Mammary microvascular endothelial cell (primary cell): ENCODE data around the gene MCFD2. TPM values are rescaled to one million over a fixed set of nuclear protein-coding genes. Genes with fewer than 3 reads are reported as not detected.

Experiments
- total RNA-seq: library from RNA; depleted of rRNA; stranded (reverse); fragments of >200 nt; gene quantifications from 2 replicates; pipeline ENCODE4 v1.2.3, GENCODE V29; 2015

Gene MCFD2
- 174 and 187 TPM in 2 replicates for total RNA-seq

DNA sequence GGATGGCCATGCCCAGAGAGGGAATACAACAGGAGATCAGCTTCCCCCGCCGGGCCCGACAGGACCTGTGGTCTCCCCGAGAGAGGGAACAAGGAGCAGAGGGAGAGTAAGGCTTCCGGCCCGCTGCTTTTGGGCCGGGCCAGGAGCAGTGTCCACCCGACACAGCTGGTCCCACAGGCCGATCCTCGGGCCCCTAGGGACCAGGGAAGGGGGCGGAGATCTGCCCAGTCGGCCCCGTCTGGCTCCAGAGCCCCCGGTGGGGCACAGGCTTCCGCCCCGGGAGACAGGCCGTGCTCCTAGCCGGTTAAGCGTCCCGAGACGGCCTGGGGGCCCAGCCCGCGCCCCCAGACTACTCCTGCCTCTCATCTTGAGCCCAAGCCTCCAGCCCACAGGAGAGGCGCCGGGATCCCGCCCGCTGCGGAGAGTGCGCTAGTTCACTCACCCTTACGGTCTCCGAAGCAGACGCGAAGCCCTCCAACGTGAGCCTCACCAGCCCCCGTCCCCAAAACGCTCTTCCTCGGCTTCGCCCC lies at the start of gene MCFD2:
Gene MCFD2, minus strand, starts transcription at position 526 of the 530 bp plus-strand sequence. CDS start 6,635 bp downstream, outside the sequence.

Other genes starting within 250 kb of the MCFD2 start
- 8.0 and 9.3 TPM in 2 replicates for gene SOCS5, start 216.5 kb downstream of the MCFD2 start, total RNA-seq
- gene TTC7A, start 25.4 kb upstream of the MCFD2 start, total RNA-seq = 12.7 and 13.1 TPM in 2 replicates
- gene STPG4, start 239.5 kb upstream of the MCFD2 start, total RNA-seq = 0.33 TPM in 1 of 2 replicates, not detected in the other